PC-9 (cell line): ENCODE results near the gene GOLGA6A.

Experiments
- EZH2 ChIP-seq: fragments of 200-600 bp; sonication (generic); IDR thresholded peaks from 2 replicates; pipeline ENCODE4 v1.8.0; 2017; ENCODE audit warnings: antibody characterized with exemption, low read depth
- TF ChIP-seq, protein P1 (sequence below): fragments of 200-600 bp; sonication (generic); conservative IDR thresholded peaks from 2 replicates; pipeline ENCODE4 v1.6.1; 2017; ENCODE audit warnings: mixed run types, antibody characterized with exemption, mild to moderate bottlenecking, moderate library complexity

DNA sequence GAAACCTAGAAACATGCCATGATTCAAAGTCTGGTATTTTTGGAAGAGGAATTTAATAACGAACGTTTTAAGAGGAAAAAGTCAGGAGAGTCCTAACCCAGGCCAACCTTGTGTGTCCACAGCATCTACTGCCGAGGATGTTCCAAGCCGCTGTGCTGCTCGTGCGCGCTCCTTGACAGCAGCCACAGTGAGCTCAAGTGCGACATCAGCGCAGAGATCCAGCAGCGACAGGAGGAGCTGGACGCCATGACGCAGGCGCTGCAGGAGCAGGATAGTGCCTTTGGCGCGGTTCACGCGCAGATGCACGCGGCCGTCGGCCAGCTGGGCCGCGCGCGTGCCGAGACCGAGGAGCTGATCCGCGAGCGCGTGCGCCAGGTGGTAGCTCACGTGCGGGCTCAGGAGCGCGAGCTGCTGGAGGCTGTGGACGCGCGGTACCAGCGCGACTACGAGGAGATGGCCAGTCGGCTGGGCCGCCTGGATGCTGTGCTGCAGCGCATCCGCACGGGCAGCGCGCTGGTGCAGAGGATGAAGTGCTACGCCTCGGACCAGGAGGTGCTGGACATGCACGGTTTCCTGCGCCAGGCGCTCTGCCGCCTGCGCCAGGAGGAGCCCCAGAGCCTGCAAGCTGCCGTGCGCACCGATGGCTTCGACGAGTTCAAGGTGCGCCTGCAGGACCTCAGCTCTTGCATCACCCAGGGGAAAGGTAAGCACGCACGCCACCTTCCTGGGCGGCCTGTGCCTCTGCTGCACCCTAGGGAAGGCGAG, 59.5 kb downstream of the GOLGA6A start:
- TF ChIP-seq, protein P1, sequence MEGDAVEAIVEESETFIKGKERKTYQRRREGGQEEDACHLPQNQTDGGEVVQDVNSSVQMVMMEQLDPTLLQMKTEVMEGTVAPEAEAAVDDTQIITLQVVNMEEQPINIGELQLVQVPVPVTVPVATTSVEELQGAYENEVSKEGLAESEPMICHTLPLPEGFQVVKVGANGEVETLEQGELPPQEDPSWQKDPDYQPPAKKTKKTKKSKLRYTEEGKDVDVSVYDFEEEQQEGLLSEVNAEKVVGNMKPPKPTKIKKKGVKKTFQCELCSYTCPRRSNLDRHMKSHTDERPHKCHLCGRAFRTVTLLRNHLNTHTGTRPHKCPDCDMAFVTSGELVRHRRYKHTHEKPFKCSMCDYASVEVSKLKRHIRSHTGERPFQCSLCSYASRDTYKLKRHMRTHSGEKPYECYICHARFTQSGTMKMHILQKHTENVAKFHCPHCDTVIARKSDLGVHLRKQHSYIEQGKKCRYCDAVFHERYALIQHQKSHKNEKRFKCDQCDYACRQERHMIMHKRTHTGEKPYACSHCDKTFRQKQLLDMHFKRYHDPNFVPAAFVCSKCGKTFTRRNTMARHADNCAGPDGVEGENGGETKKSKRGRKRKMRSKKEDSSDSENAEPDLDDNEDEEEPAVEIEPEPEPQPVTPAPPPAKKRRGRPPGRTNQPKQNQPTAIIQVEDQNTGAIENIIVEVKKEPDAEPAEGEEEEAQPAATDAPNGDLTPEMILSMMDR = no peak
- TF ChIP-seq EZH2 = no peak
